SU-DHL-6 (cell line): Measurements from ENCODE around the gene CELF5.

Experiments
- H2AFZ ChIP-seq: fragments of 200-600 bp; sonication (generic); 2 replicates; pipeline ENCODE4 v1.6.1; 2014; ENCODE audit warnings: low read depth, mild to moderate bottlenecking, moderate library complexity, mixed read lengths, antibody characterized with exemption, low read length; ENCODE audit not compliant: severe bottlenecking
- H3F3A ChIP-seq: fragments of 200-600 bp; shearing (Covaris generic); 2 replicates; pipeline ENCODE4 v1.6.0; 2016; ENCODE audit warnings: antibody characterized with exemption, mild to moderate bottlenecking; ENCODE audit not compliant: insufficient read depth
- H3K27ac ChIP-seq: fragments of 200-600 bp; sonication (generic); 2 replicates; pipeline ENCODE4 v1.5.1; 2016; ENCODE audit warnings: low read depth, mild to moderate bottlenecking, low read length, moderate library complexity, mixed read lengths
- H3K27me3 ChIP-seq: fragments of 200-600 bp; sonication (generic), shearing (Covaris generic); 2 replicates; pipeline ENCODE4 v1.6.0; 2014; ENCODE audit warnings: mild to moderate bottlenecking, low read length
- H3K36me3 ChIP-seq: fragments of 200-600 bp; sonication (generic); 2 replicates; pipeline ENCODE4 v1.6.1; 2014; ENCODE audit warnings: mild to moderate bottlenecking, low read length, mixed read lengths
- H3K4me2 ChIP-seq: fragments of 300-600, 200-600 bp; shearing (Covaris generic), sonication (generic); 2 replicates; pipeline ENCODE4 v1.6.0; 2014; ENCODE audit warnings: low read length, low read depth, mild to moderate bottlenecking; ENCODE audit not compliant: poor library complexity, severe bottlenecking
- H3K4me3 ChIP-seq: fragments of 200-600 bp; sonication (generic); 2 replicates; pipeline ENCODE4 v1.5.1; 2014; ENCODE audit warnings: antibody characterized with exemption, low read length, mild to moderate bottlenecking, mixed read lengths; ENCODE audit not compliant: insufficient read depth, poor library complexity, severe bottlenecking
- H3K79me2 ChIP-seq: fragments of 200-600 bp; sonication (generic); 2 replicates; pipeline ENCODE4 v1.6.1; 2014; ENCODE audit warnings: mild to moderate bottlenecking, low read length, moderate library complexity; ENCODE audit not compliant: insufficient read depth
- H3K9ac ChIP-seq: fragments of 200-600 bp; sonication (generic); 2 replicates; pipeline ENCODE4 v1.7.0; 2014; ENCODE audit warnings: mild to moderate bottlenecking, low read length
- H3K9me2 ChIP-seq: fragments of 200-600 bp; sonication (generic); replicated peaks from 2 replicates; pipeline ENCODE4 v1.6.1; 2014; ENCODE audit warnings: low read length; ENCODE audit not compliant: insufficient read depth
- H3K9me3 ChIP-seq: fragments of 200-600 bp; sonication (generic); 2 replicates; pipeline ENCODE4 v1.6.1; 2014; ENCODE audit warnings: low read length, mixed read lengths; ENCODE audit not compliant: insufficient read depth
- H4K20me1 ChIP-seq: fragments of 200-600 bp; sonication (generic); 2 replicates; pipeline ENCODE4 v1.6.1; 2014; ENCODE audit warnings: low read depth, mild to moderate bottlenecking, antibody characterized with exemption, low read length, moderate library complexity, mixed read lengths
- CTCF ChIP-seq: fragments of 200-600 bp; sonication (generic); IDR thresholded peaks from one replicate; pipeline ENCODE4 v1.5.1; 2017; ENCODE audit warnings: antibody characterized with exemption, mild to moderate bottlenecking, low read length, moderate library complexity; ENCODE audit not compliant: insufficient read depth, poor library complexity, severe bottlenecking
- EZH2phosphoT487 ChIP-seq: fragments of 200-600 bp; sonication (generic), shearing (Covaris generic); conservative IDR thresholded peaks from 2 replicates; pipeline ENCODE4 v1.6.1; 2018; ENCODE audit warnings: mild to moderate bottlenecking, antibody characterized with exemption, low read length, moderate library complexity, mixed read lengths

Gene CELF5

DNA sequence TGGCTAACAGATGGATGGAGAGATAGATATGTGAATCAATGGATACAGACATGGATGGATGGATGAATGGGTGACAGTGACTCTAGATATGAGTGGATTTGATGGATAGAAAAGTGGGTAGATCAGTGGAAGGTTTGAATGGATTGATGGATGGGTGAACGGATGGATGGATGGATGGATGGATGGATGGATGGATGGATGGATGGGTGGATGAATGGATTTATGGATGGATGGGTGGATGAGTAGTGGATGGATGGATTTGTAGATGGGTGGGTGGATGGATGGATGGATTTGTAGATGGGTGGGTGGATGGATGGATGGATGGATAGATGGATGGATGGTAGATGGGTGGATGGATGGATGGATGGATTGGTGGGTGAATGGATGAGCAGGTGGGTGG, 6.8 kb downstream of the CELF5 start:
- Histone ChIP-seq H3K4me2 (no peak overlapping the region), H3K9me3 (no peaks in the 10 kb centered on the region), H3K27me3 (no peaks in the 10 kb centered on the region), H3F3A (no peaks in the 10 kb centered on the region), H2AFZ (no peak overlapping the region), H3K36me3 (no peaks in the 10 kb centered on the region), H3K79me2 (no peaks in the 10 kb centered on the region), H3K9ac (no peak overlapping the region), H3K27ac (no peak overlapping the region), H4K20me1 (no peaks in the 10 kb centered on the region), H3K9me2 (no peaks in the 10 kb centered on the region), H3K4me3 (no peak overlapping the region)
- TF ChIP-seq CTCF, result no peak
- TF ChIP-seq EZH2phosphoT487, result no peak

- H3K36me3 ChIP-seq, result no peaks in the 10 kb centered on the region
- no peaks in the 10 kb centered on the region for H3K9me3 ChIP-seq
- no peaks in the 10 kb centered on the region for H3K9me2 ChIP-seq
- H3K4me3 ChIP-seq, result no peak overlapping the region
- no peaks in the 10 kb centered on the region for H3K27me3 ChIP-seq
- H3F3A ChIP-seq, result no peaks in the 10 kb centered on the region
- H4K20me1 ChIP-seq, result no peaks in the 10 kb centered on the region
- no peak overlapping the region for H3K9ac ChIP-seq
- no peak overlapping the region for H3K4me2 ChIP-seq
- H3K79me2 ChIP-seq, result no peaks in the 10 kb centered on the region
- H2AFZ ChIP-seq, result no peak overlapping the region
- no peak overlapping the region for H3K27ac ChIP-seq
- TF ChIP-seq CTCF (no peak), EZH2phosphoT487 (no peak)
Measured at GRCh38 chr19:3233116-3233515, 8.7 kb downstream of the CELF5 start.

GRCh38 chr19:3233831-3234230, 9.4 kb downstream of the CELF5 start:
- no peaks in the 10 kb centered on the region for H3K27me3 ChIP-seq
- H3K27ac ChIP-seq, result no peak overlapping the region

More at GRCh38 chr19:3233831-3234230, 9.4 kb downstream of the CELF5 start:
- H3F3A ChIP-seq, result no peaks in the 10 kb centered on the region
- H4K20me1 ChIP-seq, result no peaks in the 10 kb centered on the region
- TF ChIP-seq EZH2phosphoT487, result no peak
- no peak for TF ChIP-seq CTCF
- no peaks in the 10 kb centered on the region for H3K9me3 ChIP-seq
- H3K36me3 ChIP-seq, result no peaks in the 10 kb centered on the region
- no peak overlapping the region for H3K9ac ChIP-seq
- H3K9me2 ChIP-seq, result no peaks in the 10 kb centered on the region
- H3K79me2 ChIP-seq, result no peaks in the 10 kb centered on the region
- no peak overlapping the region for H3K4me2 ChIP-seq
- H2AFZ ChIP-seq, result no peak overlapping the region
- H3K4me3 ChIP-seq, result no peak overlapping the region
